GM21447 (cell line): ENCODE data around the gene SPTLC3.

ENCODE experiments used
- ATAC-seq: cut with Tn5 transposase; IDR thresholded peaks from one replicate; pipeline ENCODE4 v1.9.1; 2021; ENCODE audit not compliant: unreplicated experiment

The SPTLC3 gene

GRCh38 chr20:13174402-13174801 lies 165.6 kb downstream of the SPTLC3 start:
- no peak for ATAC-seq

- ATAC-seq = no peak
Observed at GRCh38 chr20:13180986-13181889, 172.5 kb downstream of the SPTLC3 start.

GRCh38 chr20:13183005-13183404 lies 174.2 kb downstream of the SPTLC3 start:
- no peak for ATAC-seq

- ATAC-seq = no peak
Observed at GRCh38 chr20:13186043-13186774, 177.4 kb downstream of the SPTLC3 start.

GRCh38 chr20:13187899-13188298 lies 179.1 kb downstream of the SPTLC3 start:
- no peak for ATAC-seq

GRCh38 chr20:13199279-13199678 lies 190.5 kb downstream of the SPTLC3 start:
- ATAC-seq = no peak

GRCh38 chr20:13200767-13201500 lies 192.2 kb downstream of the SPTLC3 start:
- ATAC-seq = no peak

- ATAC-seq = no peak
Observed at GRCh38 chr20:13202565-13202964, 193.8 kb downstream of the SPTLC3 start.

- no peak for ATAC-seq
Observed at GRCh38 chr20:13205425-13205824, 196.7 kb downstream of the SPTLC3 start.

GRCh38 chr20:13205848-13206434 lies 197.2 kb downstream of the SPTLC3 start:
- ATAC-seq = no peak

- no peak for ATAC-seq
Observed at GRCh38 chr20:13207016-13207415, 198.2 kb downstream of the SPTLC3 start.

- no peak for ATAC-seq
Observed at GRCh38 chr20:13211956-13212618, 203.3 kb downstream of the SPTLC3 start.

GRCh38 chr20:13212750-13213149 lies 204.0 kb downstream of the SPTLC3 start:
- no peak for ATAC-seq

GRCh38 chr20:13213335-13213734 lies 204.6 kb downstream of the SPTLC3 start:
- ATAC-seq = no peak

- no peak for ATAC-seq
Observed at GRCh38 chr20:13216533-13216932, 207.8 kb downstream of the SPTLC3 start.
